ENCODE results near the gene NOS3.

The NOS3 gene

GRCh38 chr7:151053751-151054150, 62.9 kb downstream of the NOS3 start:
- no peak for DNase-seq
- Mint-ChIP-seq H3K36me3 (peaks cover 18 to 35% of the 10 kb centered on the region in 2 donors), H3K4me1 (peaks cover 19 to 25% of the 10 kb centered on the region in 2 donors), H3K9me3 (no peaks in the 10 kb centered on the region), H3K4me3 (no peak overlapping the region), H3K27me3 (peaks cover 17 to 24% of the 10 kb centered on the region in 2 donors), H3K27ac (no peak overlapping the region)
- ATAC-seq (replicated peaks), result no peak

GRCh38 chr7:151056283-151056665, 65.5 kb downstream of the NOS3 start:
- Mint-ChIP-seq H3K4me1 (peaks cover 25 to 45% of the 10 kb centered on the region in 2 donors), H3K27me3 (peaks cover 9 to 13% of the 10 kb centered on the region in 2 donors), H3K27ac (no peak overlapping the region), H3K9me3 (no peaks in the 10 kb centered on the region), H3K4me3 (peak overlapping the region; percentile 95 to 99), H3K36me3 (peaks cover 18 to 35% of the 10 kb centered on the region in 2 donors)
- DNase-seq, result no peak
- no peak for ATAC-seq (replicated peaks)

- Mint-ChIP-seq H3K36me3 (peaks cover 18 to 31% of the 10 kb centered on the region in 2 donors), H3K27me3 (peaks cover 8 to 9% of the 10 kb centered on the region in 2 donors), H3K27ac (peak overlapping the region; percentile 53), H3K9me3 (no peaks in the 10 kb centered on the region), H3K4me3 (peak overlapping the region; percentile 95 to 99), H3K4me1 (peaks cover 28 to 46% of the 10 kb centered on the region in 2 donors)
- ATAC-seq (replicated peaks) (no peak), DNase-seq (no peak)
Measured at GRCh38 chr7:151056666-151057505, 66.1 kb downstream of the NOS3 start.

- DNase-seq, result no peak
- peak; percentile 4 to 6 for ATAC-seq (replicated peaks)
- Mint-ChIP-seq H3K27ac (peak within 1 kb of the TSS; percentile 95), H3K4me3 (peak within 1 kb of the TSS; percentile 95 to 99), H3K36me3 (peaks cover 17 to 28% of the 10 kb centered on the region in 2 donors), H3K4me1 (peaks cover 29 to 47% of the 10 kb centered on the region in 2 donors), H3K9me3 (no peaks in the 10 kb centered on the region), H3K27me3 (peaks cover 3 to 7% of the 10 kb centered on the region in 2 donors)
Measured at GRCh38 chr7:151057506-151057988, 66.7 kb downstream of the NOS3 start, which contains the start of gene CDK5. Gene CDK5 (minus strand): TSS chr7:151057897. CDS start chr7:151057848, 49 bp downstream.

- Mint-ChIP-seq H3K27ac (peak overlapping the region; percentile 95), H3K9me3 (no peaks in the 10 kb centered on the region), H3K4me3 (peak overlapping the region; percentile 95 to 99), H3K27me3 (peaks cover 0 to 4% of the 10 kb centered on the region in 2 donors), H3K36me3 (peaks cover 11 to 23% of the 10 kb centered on the region in 2 donors), H3K4me1 (peaks cover 28 to 47% of the 10 kb centered on the region in 2 donors)
- ATAC-seq (replicated peaks), result peak; percentile 93 to 94
- peak; percentile 96 for DNase-seq
Measured at GRCh38 chr7:151057989-151058780, 67.4 kb downstream of the NOS3 start.

- peaks cover 26 to 47% of the 10 kb centered on the region in 2 donors for H3K4me1 Mint-ChIP-seq
- peak overlapping the region; percentile 95 to 99 for H3K4me3 Mint-ChIP-seq
- H3K27ac Mint-ChIP-seq, result peak overlapping the region; percentile 95
- H3K9me3 Mint-ChIP-seq, result no peaks in the 10 kb centered on the region
- no peak for DNase-seq
- no peak for ATAC-seq (replicated peaks)
- H3K36me3 Mint-ChIP-seq, result peaks cover 13 to 23% of the 10 kb centered on the region in 2 donors
- H3K27me3 Mint-ChIP-seq, result peaks cover 0 to 4% of the 10 kb centered on the region in 2 donors
Measured at GRCh38 chr7:151058781-151059366, 68.1 kb downstream of the NOS3 start.

- Mint-ChIP-seq H3K4me3 (peak within 1 kb of the TSS; percentile 95 to 99), H3K27me3 (peaks cover 0 to 4% of the 10 kb centered on the region in 2 donors), H3K27ac (peak within 1 kb of the TSS; percentile 95), H3K4me1 (peaks cover 26 to 47% of the 10 kb centered on the region in 2 donors), H3K9me3 (no peaks in the 10 kb centered on the region), H3K36me3 (peaks cover 9 to 19% of the 10 kb centered on the region in 2 donors)
- ATAC-seq (replicated peaks) (peak; percentile 33 to 44), DNase-seq (peak; percentile 61)
Measured at GRCh38 chr7:151059367-151060112, 68.7 kb downstream of the NOS3 start, which contains the start of gene SLC4A2. Gene SLC4A2 (plus strand): TSS chr7:151059589. CDS start chr7:151061988, 2,399 bp downstream.

GRCh38 chr7:151060113-151060415, 69.2 kb downstream of the NOS3 start:
- peaks cover 26 to 47% of the 10 kb centered on the region in 2 donors for H3K4me1 Mint-ChIP-seq
- H3K27ac Mint-ChIP-seq, result peak overlapping the region; percentile 93
- DNase-seq (no peak), ATAC-seq (replicated peaks) (no peak)
- H3K9me3 Mint-ChIP-seq, result no peaks in the 10 kb centered on the region
- H3K4me3 Mint-ChIP-seq, result peak overlapping the region; percentile 95 to 99
- H3K36me3 Mint-ChIP-seq, result peaks cover 6 to 14% of the 10 kb centered on the region in 2 donors
- H3K27me3 Mint-ChIP-seq, result no peaks in the 10 kb centered on the region

GRCh38 chr7:151060416-151061212, 69.8 kb downstream of the NOS3 start:
- H3K4me3 Mint-ChIP-seq, result peak overlapping the region; percentile 95 to 99
- peak overlapping the region; percentile 93 for H3K27ac Mint-ChIP-seq
- no peaks in the 10 kb centered on the region for H3K27me3 Mint-ChIP-seq
- H3K36me3 Mint-ChIP-seq, result peaks cover 6 to 15% of the 10 kb centered on the region in 2 donors
- H3K4me1 Mint-ChIP-seq, result peaks cover 26 to 47% of the 10 kb centered on the region in 2 donors
- H3K9me3 Mint-ChIP-seq, result no peaks in the 10 kb centered on the region
- no peak for ATAC-seq (replicated peaks)
- no peak for DNase-seq

- no peak overlapping the region for H3K27ac Mint-ChIP-seq
- ATAC-seq (replicated peaks) (no peak), DNase-seq (no peak)
- peak overlapping the region; percentile 95 to 99 for H3K4me3 Mint-ChIP-seq
- H3K27me3 Mint-ChIP-seq, result no peaks in the 10 kb centered on the region
- peaks cover 6 to 15% of the 10 kb centered on the region in 2 donors for H3K36me3 Mint-ChIP-seq
- peaks cover 26 to 46% of the 10 kb centered on the region in 2 donors for H3K4me1 Mint-ChIP-seq
- H3K9me3 Mint-ChIP-seq, result no peaks in the 10 kb centered on the region
Measured at GRCh38 chr7:151061213-151062110, 70.6 kb downstream of the NOS3 start.

GRCh38 chr7:151062111-151062398, 71.2 kb downstream of the NOS3 start:
- DNase-seq (no peak), ATAC-seq (replicated peaks) (no peak)
- Mint-ChIP-seq H3K4me3 (no peak overlapping the region), H3K36me3 (peaks cover 6 to 15% of the 10 kb centered on the region in 2 donors), H3K4me1 (peaks cover 22 to 40% of the 10 kb centered on the region in 2 donors), H3K27ac (no peak overlapping the region), H3K27me3 (no peaks in the 10 kb centered on the region), H3K9me3 (no peaks in the 10 kb centered on the region)
